Parathyroid adenoma (tissue), 2 donors: ENCODE results near the gene BUB1B.
"Not testable (repeated sequence)": the region's sequence is repeated elsewhere in the genome, so short reads cannot be mapped to it uniquely, and the experiment has no call there.

Source experiments
- H2AFZ ChIP-seq: fragments of 300-600 bp; sonication (generic); one replicate; pipeline ENCODE4 v1.7.0; 2017; ENCODE audit warnings: antibody characterized with exemption, mild to moderate bottlenecking
- H3K27ac ChIP-seq: fragments of 300-600 bp; sonication (generic); one replicate; pipeline ENCODE4 v1.7.0; 2017
- H3K27me3 ChIP-seq: fragments of 300-600 bp; sonication (generic); one replicate; pipeline ENCODE4 v1.7.0; 2017; ENCODE audit warnings: low read length; ENCODE audit not compliant: control insufficient read depth, insufficient read depth
- H3K36me3 ChIP-seq: fragments of 300-600 bp; sonication (generic); one replicate; pipeline ENCODE4 v1.7.0; 2017; ENCODE audit warnings: low read length; ENCODE audit not compliant: control insufficient read depth, insufficient read depth
- H3K4me1 ChIP-seq: fragments of 300-600 bp; sonication (generic); one replicate; pipeline ENCODE4 v1.7.0; 2017; ENCODE audit warnings: control low read depth
- H3K4me2 ChIP-seq: fragments of 300-600 bp; sonication (generic); one replicate; pipeline ENCODE4 v1.7.0; 2017; ENCODE audit warnings: low read length
- H3K4me3 ChIP-seq: fragments of 300-600 bp; sonication (generic); one replicate; pipeline ENCODE4 v1.7.0; 2017; ENCODE audit warnings: low read depth, low read length
- H3K79me2 ChIP-seq: fragments of 300-600 bp; sonication (generic); one replicate; pipeline ENCODE4 v1.7.0; 2017; ENCODE audit warnings: control low read depth
- H3K9ac ChIP-seq: fragments of 300-600 bp; sonication (generic); one replicate; pipeline ENCODE4 v1.7.0; 2017; ENCODE audit warnings: mild to moderate bottlenecking
- H3K9me3 ChIP-seq: fragments of 300-600 bp; sonication (generic); one replicate; pipeline ENCODE4 v1.7.0; 2017; ENCODE audit warnings: low read length; ENCODE audit not compliant: control insufficient read depth
- CTCF ChIP-seq: fragments of 300-600 bp; sonication (generic); IDR thresholded peaks from one replicate; pipeline ENCODE4 v1.7.0; 2017; ENCODE audit warnings: antibody characterized with exemption, mild to moderate bottlenecking
- donor health status: primary hyperparathyroidism.

The BUB1B gene

GRCh38 chr15:40115670-40116093 is 45.2 kb upstream of the BUB1B start:
- Histone ChIP-seq H3K27ac (no peak overlapping the region), H3K4me2 (no peak overlapping the region), H3K27me3 (no peaks in the 10 kb centered on the region), H3K36me3 (no peaks in the 10 kb centered on the region), H3K9me3 (no peaks in the 10 kb centered on the region), H2AFZ (no peak overlapping the region), H3K9ac (no peak overlapping the region), H3K4me1 (no peaks in the 10 kb centered on the region), H3K4me3 (no peak overlapping the region), H3K79me2 (no peaks in the 10 kb centered on the region)
- TF ChIP-seq CTCF, result no peak

GRCh38 chr15:40118473-40118872 is 42.4 kb upstream of the BUB1B start:
- H3K27ac ChIP-seq, result no peak overlapping the region
- no peak overlapping the region for H3K4me2 ChIP-seq
- no peak overlapping the region for H3K4me3 ChIP-seq
- H2AFZ ChIP-seq, result no peak overlapping the region
- no peaks in the 10 kb centered on the region for H3K36me3 ChIP-seq
- no peak for TF ChIP-seq CTCF
- H3K27me3 ChIP-seq, result no peaks in the 10 kb centered on the region
- H3K79me2 ChIP-seq, result no peaks in the 10 kb centered on the region
- no peak overlapping the region for H3K9ac ChIP-seq
- H3K9me3 ChIP-seq, result no peaks in the 10 kb centered on the region
- H3K4me1 ChIP-seq, result no peaks in the 10 kb centered on the region

GRCh38 chr15:40121911-40122638 is 38.8 kb upstream of the BUB1B start:
- Histone ChIP-seq H3K27ac (no peak overlapping the region), H3K9me3 (no peaks in the 10 kb centered on the region), H3K27me3 (no peaks in the 10 kb centered on the region), H3K79me2 (no peaks in the 10 kb centered on the region), H2AFZ (no peak overlapping the region), H3K9ac (no peak overlapping the region), H3K4me3 (no peak overlapping the region), H3K36me3 (no peaks in the 10 kb centered on the region), H3K4me2 (no peak overlapping the region), H3K4me1 (peaks cover 3% of the 10 kb centered on the region)
- no peak for TF ChIP-seq CTCF

- H2AFZ ChIP-seq, H3K9ac ChIP-seq, H3K79me2 ChIP-seq, H3K27ac ChIP-seq, H3K4me1 ChIP-seq, H3K9me3 ChIP-seq, H3K4me2 ChIP-seq, H3K36me3 ChIP-seq, H3K27me3 ChIP-seq, H3K4me3 ChIP-seq: not testable (repeated sequence)
These were observed 37.9 kb upstream of the BUB1B start for GRCh38 chr15:40122989-40123388.

GRCh38 chr15:40123863-40124262 is 37.0 kb upstream of the BUB1B start:
- not testable (repeated sequence) for H3K9me3 ChIP-seq, H3K4me1 ChIP-seq, H3K4me2 ChIP-seq, H3K27me3 ChIP-seq, H3K27ac ChIP-seq, H3K79me2 ChIP-seq, H3K9ac ChIP-seq, H2AFZ ChIP-seq, H3K36me3 ChIP-seq, H3K4me3 ChIP-seq

- not testable (repeated sequence) for H3K27ac ChIP-seq, H3K36me3 ChIP-seq, H3K27me3 ChIP-seq, H3K4me3 ChIP-seq, H3K9ac ChIP-seq, H3K79me2 ChIP-seq, H3K4me2 ChIP-seq, H3K9me3 ChIP-seq, H2AFZ ChIP-seq, H3K4me1 ChIP-seq
These were observed 36.5 kb upstream of the BUB1B start for GRCh38 chr15:40124333-40124732.

GRCh38 chr15:40124807-40125285 is 36.0 kb upstream of the BUB1B start:
- not testable (repeated sequence) for H3K27ac ChIP-seq, H3K36me3 ChIP-seq, H3K79me2 ChIP-seq, H3K27me3 ChIP-seq, H3K4me1 ChIP-seq, H3K9ac ChIP-seq, H2AFZ ChIP-seq, H3K9me3 ChIP-seq, H3K4me2 ChIP-seq, H3K4me3 ChIP-seq
